OCI-LY3 (cell line): ENCODE measurements around the gene HSPG2.

Experiments used
- H2AFZ ChIP-seq: fragments of 200-600, 300-600 bp; shearing (Covaris generic); 2 replicates; pipeline ENCODE4 v1.6.0; 2014; ENCODE audit warnings: antibody characterized with exemption, low read depth, low read length
- H3K27ac ChIP-seq: fragments of 200-600, 300-600 bp; sonication (generic); 2 replicates; pipeline ENCODE4 v1.5.1; 2014; ENCODE audit warnings: mild to moderate bottlenecking, low read length, moderate library complexity, mixed read lengths
- H3K27me3 ChIP-seq: fragments of 200-600, 300-600 bp; sonication (generic); 2 replicates; pipeline ENCODE4 v1.6.1; 2014; ENCODE audit warnings: low read depth, low read length, mixed read lengths
- H3K36me3 ChIP-seq: fragments of 200-600, 300-600 bp; sonication (generic); replicated peaks from 2 replicates; pipeline ENCODE3; 2014; ENCODE audit warnings: low read depth, low read length, mixed read lengths
- H3K4me1 ChIP-seq: fragments of 300-600, 200-600 bp; sonication (generic); 2 replicates; pipeline ENCODE4 v1.6.1; 2014; ENCODE audit warnings: low read length, mixed read lengths
- H3K4me2 ChIP-seq: fragments of 200-600, 300-600 bp; sonication (generic); 2 replicates; pipeline ENCODE4 v1.6.1; 2014; ENCODE audit warnings: low read length, mixed read lengths
- H3K4me3 ChIP-seq: fragments of 300-600, 200-600 bp; sonication (generic); 2 replicates; pipeline ENCODE4 v1.5.1; 2014; ENCODE audit warnings: antibody characterized with exemption, mild to moderate bottlenecking, low read length, moderate library complexity
- H3K79me2 ChIP-seq: fragments of 300-600, 200-600 bp; shearing (Covaris generic); 2 replicates; pipeline ENCODE4 v1.6.1; 2014; ENCODE audit warnings: mild to moderate bottlenecking, low read length, mixed read lengths
- H3K9ac ChIP-seq: fragments of 300-600, 200-600 bp; shearing (Covaris generic); 2 replicates; pipeline ENCODE4 v1.6.0; 2014; ENCODE audit warnings: mild to moderate bottlenecking, low read length, moderate library complexity
- H3K9me3 ChIP-seq: fragments of 200-600, 300-600 bp; shearing (Covaris generic); 2 replicates; pipeline ENCODE4 v1.6.1; 2014; ENCODE audit warnings: low read length, mixed read lengths; ENCODE audit not compliant: insufficient read depth
- H4K20me1 ChIP-seq: fragments of 200-600, 300-600 bp; sonication (generic); 2 replicates; pipeline ENCODE4 v1.6.1; 2016; ENCODE audit warnings: low read length, mixed read lengths; ENCODE audit not compliant: insufficient read depth
- EZH2phosphoT487 ChIP-seq: fragments of 200-600 bp; shearing (Covaris generic); IDR thresholded peaks from 2 replicates; pipeline ENCODE4 v1.6.1; 2018; ENCODE audit warnings: antibody characterized with exemption, mixed run types, low read depth
- TF ChIP-seq, protein P1 (sequence below): fragments of 200-600, 300-600 bp; sonication (generic); IDR thresholded peaks from 2 replicates; pipeline ENCODE4 v1.5.1; 2014; ENCODE audit warnings: antibody characterized with exemption, low read length, low read depth

Gene HSPG2

DNA sequence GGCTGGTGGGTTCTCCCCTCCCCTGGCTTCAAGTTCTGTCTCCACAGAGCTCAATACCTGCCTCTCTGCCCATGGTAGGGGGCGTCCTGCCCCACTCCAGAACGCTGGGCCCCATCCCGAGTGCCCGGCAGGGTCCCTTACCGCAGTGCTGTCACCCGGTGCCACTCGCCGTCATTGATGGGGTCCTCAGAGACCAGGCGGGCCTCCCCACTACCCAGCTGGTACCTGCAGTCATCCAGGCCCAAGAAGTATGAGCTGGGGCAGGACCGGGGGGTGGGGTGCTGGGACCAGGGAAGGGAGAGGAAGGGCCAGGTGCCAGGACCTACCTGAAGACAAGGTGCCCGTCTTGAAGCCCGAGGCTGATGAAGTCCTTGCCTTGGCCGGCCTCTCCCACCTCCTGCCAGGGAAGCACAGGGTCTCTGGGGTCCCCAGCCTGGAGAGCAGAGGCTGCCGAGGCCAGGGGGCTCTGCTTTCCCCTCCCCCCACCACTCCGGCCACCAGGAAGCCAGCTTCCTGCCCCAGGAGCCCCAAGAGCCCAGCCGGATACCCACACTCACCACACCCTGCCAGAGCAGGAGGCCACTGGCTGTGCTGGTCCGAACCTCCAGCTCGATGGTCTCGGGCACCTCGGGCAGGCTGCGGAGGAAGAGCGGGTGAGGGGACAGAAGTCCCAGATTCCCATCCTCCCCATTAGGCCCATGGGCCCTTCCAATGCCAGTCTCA lies 113.0 kb downstream of the HSPG2 start:
- Histone ChIP-seq H3K36me3 (no peaks in the 10 kb centered on the region), H2AFZ (no peak overlapping the region), H4K20me1 (no peaks in the 10 kb centered on the region), H3K27me3 (no peaks in the 10 kb centered on the region), H3K9ac (no peak overlapping the region), H3K9me3 (no peaks in the 10 kb centered on the region), H3K4me2 (no peak overlapping the region), H3K79me2 (no peaks in the 10 kb centered on the region), H3K4me1 (no peaks in the 10 kb centered on the region), H3K27ac (no peak overlapping the region), H3K4me3 (no peak overlapping the region)
- TF ChIP-seq, protein P1, sequence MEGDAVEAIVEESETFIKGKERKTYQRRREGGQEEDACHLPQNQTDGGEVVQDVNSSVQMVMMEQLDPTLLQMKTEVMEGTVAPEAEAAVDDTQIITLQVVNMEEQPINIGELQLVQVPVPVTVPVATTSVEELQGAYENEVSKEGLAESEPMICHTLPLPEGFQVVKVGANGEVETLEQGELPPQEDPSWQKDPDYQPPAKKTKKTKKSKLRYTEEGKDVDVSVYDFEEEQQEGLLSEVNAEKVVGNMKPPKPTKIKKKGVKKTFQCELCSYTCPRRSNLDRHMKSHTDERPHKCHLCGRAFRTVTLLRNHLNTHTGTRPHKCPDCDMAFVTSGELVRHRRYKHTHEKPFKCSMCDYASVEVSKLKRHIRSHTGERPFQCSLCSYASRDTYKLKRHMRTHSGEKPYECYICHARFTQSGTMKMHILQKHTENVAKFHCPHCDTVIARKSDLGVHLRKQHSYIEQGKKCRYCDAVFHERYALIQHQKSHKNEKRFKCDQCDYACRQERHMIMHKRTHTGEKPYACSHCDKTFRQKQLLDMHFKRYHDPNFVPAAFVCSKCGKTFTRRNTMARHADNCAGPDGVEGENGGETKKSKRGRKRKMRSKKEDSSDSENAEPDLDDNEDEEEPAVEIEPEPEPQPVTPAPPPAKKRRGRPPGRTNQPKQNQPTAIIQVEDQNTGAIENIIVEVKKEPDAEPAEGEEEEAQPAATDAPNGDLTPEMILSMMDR = no peak
- TF ChIP-seq EZH2phosphoT487 = no peak

DNA sequence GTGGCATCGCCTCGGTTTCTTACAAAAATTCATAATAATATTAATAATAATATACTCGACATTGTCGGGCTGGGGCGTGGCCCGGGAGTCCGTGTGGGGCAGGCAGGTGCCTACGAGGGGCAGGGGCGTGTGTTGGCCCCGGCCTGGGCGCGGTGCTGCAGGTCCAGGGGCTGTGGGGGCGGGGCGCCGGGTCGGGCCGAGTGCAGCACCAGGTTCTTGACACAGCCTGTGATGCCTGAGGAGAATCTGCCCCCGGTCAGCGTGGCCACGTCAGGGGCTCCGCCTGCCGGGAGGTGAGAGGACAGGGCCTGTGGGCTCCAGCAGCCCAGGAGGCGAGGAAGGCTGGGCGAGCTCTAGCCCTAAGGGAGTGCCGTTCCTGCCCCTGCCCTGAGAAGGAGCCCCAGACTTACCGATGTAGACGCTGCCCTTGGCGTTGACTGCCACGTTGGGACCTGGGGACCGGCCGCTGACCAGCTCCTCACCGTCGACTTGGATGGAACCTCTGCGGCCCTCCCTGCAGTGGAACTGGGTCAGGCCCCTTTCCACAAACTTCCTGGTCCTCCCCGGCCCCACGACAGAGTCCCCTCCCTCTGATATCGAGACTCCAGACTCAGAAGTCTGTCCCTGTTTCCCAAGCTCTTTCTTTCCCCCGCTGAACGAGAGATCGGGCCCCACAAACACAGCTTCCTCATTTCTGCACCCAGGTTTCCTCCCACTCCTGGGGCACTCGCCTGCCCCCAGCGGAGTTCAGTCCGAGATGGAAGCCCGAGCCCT lies 113.7 kb downstream of the HSPG2 start:
- Histone ChIP-seq H3K27me3 (no peaks in the 10 kb centered on the region), H3K4me3 (no peak overlapping the region), H3K4me2 (no peak overlapping the region), H3K27ac (no peak overlapping the region), H4K20me1 (no peaks in the 10 kb centered on the region), H2AFZ (no peak overlapping the region), H3K9me3 (no peaks in the 10 kb centered on the region), H3K4me1 (no peaks in the 10 kb centered on the region), H3K79me2 (no peaks in the 10 kb centered on the region), H3K36me3 (no peaks in the 10 kb centered on the region), H3K9ac (no peak overlapping the region)
- TF ChIP-seq, protein P1 = no peak
- no peak for TF ChIP-seq EZH2phosphoT487

DNA sequence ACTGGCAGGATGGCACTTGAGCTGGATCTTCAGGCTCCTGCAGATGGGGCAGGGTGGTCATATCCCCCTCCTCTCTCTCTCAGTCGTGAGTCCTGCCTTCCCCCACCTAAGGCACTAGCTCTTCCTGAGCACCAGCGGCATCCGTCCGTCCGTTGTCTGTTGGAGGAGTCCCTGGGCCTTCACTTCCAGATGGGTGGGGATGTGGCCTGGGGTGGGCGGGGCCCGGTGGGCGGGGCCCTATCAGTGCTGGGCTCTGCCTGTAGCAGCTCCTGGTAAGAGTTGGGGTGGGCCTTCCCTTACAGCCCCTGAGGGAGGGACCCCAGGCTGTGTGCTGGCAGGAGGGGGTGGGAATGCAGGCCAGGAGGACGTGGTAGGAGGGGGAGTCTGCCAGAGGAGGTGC lies 114.8 kb downstream of the HSPG2 start:
- no peak overlapping the region for H3K4me2 ChIP-seq
- no peak overlapping the region for H2AFZ ChIP-seq
- TF ChIP-seq, protein P1 = no peak
- TF ChIP-seq EZH2phosphoT487 = no peak
- no peaks in the 10 kb centered on the region for H3K4me1 ChIP-seq
- no peak overlapping the region for H3K27ac ChIP-seq
- no peaks in the 10 kb centered on the region for H3K27me3 ChIP-seq
- no peak overlapping the region for H3K9ac ChIP-seq
- H3K36me3 ChIP-seq = no peaks in the 10 kb centered on the region
- no peaks in the 10 kb centered on the region for H3K79me2 ChIP-seq
- no peaks in the 10 kb centered on the region for H3K9me3 ChIP-seq
- H3K4me3 ChIP-seq = no peak overlapping the region
- no peaks in the 10 kb centered on the region for H4K20me1 ChIP-seq

DNA sequence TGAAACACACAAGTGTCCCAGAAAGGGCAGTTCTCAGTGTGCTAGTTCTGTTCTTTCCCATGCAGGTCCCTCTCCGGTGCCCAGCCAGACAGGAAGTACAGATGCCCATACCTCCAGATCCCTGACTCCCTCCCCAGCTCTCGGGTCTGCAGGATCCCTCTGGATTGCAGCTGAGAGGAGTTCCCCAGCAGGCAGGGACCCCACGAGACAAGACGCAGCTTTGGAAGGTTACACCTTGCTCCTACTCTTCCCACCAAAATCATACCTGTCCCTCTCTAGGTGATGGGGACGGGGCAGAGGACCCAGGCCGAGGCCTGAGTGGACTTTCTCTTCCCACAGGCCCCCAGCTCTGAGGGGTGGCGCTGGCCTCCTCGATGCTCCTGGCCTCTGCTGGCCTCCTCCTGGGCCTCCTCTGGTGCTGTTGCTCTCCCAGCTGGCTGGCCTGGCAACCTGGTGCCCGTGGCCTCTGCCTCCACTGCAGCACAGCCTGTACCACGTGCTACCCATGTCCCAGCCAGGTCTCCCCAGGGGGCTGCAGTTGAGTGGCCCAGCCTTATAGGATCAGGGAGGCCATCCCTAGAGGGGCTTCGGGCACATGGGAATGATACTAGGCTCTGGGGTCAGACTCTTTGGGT lies 115.6 kb downstream of the HSPG2 start:
- no peaks in the 10 kb centered on the region for H3K27me3 ChIP-seq
- no peak overlapping the region for H2AFZ ChIP-seq
- H3K4me3 ChIP-seq = no peak overlapping the region
- H3K27ac ChIP-seq = no peak overlapping the region
- no peak overlapping the region for H3K4me2 ChIP-seq
- no peaks in the 10 kb centered on the region for H3K79me2 ChIP-seq
- no peaks in the 10 kb centered on the region for H3K9me3 ChIP-seq
- H3K4me1 ChIP-seq = no peaks in the 10 kb centered on the region
- H3K9ac ChIP-seq = no peak overlapping the region
- H3K36me3 ChIP-seq = no peaks in the 10 kb centered on the region
- no peak for TF ChIP-seq EZH2phosphoT487
- TF ChIP-seq, protein P1 = no peak
- H4K20me1 ChIP-seq = no peaks in the 10 kb centered on the region
